ENCODE measurements around the gene SGO2. TPM values are rescaled to one million over a fixed set of nuclear protein-coding genes. Genes with fewer than 3 reads are reported as not detected.

The SGO2 gene
- total RNA-seq, 1 donor from 2014 or later: 0.96 TPM

DNA sequence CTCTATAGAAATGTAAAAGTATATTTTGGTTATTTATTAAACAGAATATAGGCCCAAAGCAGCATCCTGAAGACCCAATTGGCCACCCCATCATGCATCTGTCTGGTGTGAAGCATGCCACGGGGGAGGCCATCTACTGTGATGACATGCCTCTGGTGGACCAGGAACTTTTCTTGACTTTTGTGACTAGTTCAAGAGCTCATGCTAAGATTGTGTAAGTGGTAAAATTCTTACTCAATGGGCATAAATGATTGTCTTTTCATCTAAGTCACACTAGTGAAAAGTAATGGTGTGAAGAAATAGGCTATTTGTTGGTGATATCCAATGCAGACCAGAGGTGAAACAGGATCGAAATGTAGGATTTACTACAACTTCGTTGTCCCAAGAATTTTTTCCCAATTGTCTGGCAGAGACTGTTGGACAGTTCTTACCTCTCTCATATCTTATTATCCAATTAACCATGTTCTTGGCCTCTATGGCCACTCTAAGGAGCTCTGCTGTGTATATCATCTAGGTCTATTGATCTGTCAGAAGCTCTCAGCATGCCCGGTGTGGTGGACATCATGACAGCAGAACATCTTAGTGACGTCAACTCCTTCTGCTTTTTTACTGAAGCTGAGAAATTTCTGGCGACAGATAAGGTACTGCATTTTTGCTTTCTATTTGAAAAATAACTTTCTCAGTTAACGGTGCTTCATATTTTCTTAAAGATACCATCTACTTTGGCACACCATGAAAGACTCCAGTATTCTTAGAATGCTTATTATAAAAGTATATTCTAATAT lies 94.8 kb downstream of the SGO2 start:
- TF ChIP-seq, protein P1, sequence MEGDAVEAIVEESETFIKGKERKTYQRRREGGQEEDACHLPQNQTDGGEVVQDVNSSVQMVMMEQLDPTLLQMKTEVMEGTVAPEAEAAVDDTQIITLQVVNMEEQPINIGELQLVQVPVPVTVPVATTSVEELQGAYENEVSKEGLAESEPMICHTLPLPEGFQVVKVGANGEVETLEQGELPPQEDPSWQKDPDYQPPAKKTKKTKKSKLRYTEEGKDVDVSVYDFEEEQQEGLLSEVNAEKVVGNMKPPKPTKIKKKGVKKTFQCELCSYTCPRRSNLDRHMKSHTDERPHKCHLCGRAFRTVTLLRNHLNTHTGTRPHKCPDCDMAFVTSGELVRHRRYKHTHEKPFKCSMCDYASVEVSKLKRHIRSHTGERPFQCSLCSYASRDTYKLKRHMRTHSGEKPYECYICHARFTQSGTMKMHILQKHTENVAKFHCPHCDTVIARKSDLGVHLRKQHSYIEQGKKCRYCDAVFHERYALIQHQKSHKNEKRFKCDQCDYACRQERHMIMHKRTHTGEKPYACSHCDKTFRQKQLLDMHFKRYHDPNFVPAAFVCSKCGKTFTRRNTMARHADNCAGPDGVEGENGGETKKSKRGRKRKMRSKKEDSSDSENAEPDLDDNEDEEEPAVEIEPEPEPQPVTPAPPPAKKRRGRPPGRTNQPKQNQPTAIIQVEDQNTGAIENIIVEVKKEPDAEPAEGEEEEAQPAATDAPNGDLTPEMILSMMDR (IDR thresholded peaks at IDR 0.05): no peak
- DNase-seq (ENCODE audit: low spot score in 2 of 2): no peak
- Histone ChIP-seq H3K9me3 (no peaks in the 10 kb centered on the region), H3K27ac (no peak overlapping the region), H3K27me3 (no peaks in the 10 kb centered on the region), H3K4me1 (no peaks in the 10 kb centered on the region), H3K4me3 (no peak overlapping the region), H3K36me3 (peaks cover 0 to 8% of the 10 kb centered on the region in 2 donors)
- intact Hi-C loops (cut with DNase I): no loop called here

DNA sequence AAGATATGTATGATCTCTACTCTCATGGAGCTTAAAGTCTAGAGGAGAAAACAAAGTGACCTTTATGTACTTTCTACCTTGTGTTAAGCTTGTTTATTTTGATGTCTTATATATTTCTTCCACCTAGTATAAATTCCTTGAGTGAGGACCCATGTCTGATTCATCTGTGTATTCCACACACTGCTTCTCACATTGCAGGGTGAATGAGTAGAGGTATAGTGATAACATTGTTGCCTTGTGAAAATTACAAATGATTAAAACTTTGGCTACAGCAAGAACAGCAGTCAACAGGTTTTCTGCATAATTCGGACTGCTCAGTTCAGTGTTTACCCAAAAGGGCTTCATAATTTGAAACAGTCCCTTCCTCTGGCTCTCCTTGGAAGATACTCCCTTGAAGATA lies 96.1 kb downstream of the SGO2 start:
- Histone ChIP-seq H3K27me3 (no peaks in the 10 kb centered on the region), H3K27ac (no peak overlapping the region), H3K4me3 (no peak overlapping the region), H3K9me3 (no peaks in the 10 kb centered on the region), H3K36me3 (peaks cover 0 to 8% of the 10 kb centered on the region in 2 donors), H3K4me1 (no peaks in the 10 kb centered on the region)
- TF ChIP-seq, protein P1 (IDR thresholded peaks at IDR 0.05): no peak
- DNase-seq (ENCODE audit: low spot score in 2 of 2): no peak
- intact Hi-C loops (cut with DNase I): no loop called here

DNA sequence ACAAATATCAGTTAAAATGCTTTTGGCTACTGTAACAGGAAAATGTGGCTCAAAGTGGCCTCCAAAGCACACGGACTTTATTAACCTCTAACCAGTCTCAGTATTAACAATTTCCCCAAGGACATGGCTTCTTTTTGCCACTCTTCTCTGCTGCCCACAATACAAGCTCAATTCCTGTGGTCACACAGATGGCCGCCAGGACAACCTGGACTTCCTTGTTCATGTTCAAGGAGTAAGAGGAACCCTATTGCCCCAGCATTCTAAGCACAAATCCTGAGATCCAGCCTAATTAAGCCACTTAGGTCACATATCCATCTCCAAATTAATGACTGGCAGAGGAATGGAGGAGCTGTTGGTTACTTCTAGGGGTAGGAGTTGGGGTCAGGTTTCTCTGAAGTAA lies 98.0 kb downstream of the SGO2 start:
- no peaks in the 10 kb centered on the region for H3K27me3 ChIP-seq
- peaks cover 0 to 8% of the 10 kb centered on the region in 2 donors for H3K36me3 ChIP-seq
- no peak overlapping the region for H3K27ac ChIP-seq
- H3K4me1 ChIP-seq: no peaks in the 10 kb centered on the region
- H3K4me3 ChIP-seq: no peak overlapping the region
- H3K9me3 ChIP-seq: no peaks in the 10 kb centered on the region
- TF ChIP-seq, protein P1 (IDR thresholded peaks at IDR 0.05): no peak
- no peak for DNase-seq (ENCODE audit: low spot score in 2 of 2)
- intact Hi-C loops (cut with DNase I): no loop called here

DNA sequence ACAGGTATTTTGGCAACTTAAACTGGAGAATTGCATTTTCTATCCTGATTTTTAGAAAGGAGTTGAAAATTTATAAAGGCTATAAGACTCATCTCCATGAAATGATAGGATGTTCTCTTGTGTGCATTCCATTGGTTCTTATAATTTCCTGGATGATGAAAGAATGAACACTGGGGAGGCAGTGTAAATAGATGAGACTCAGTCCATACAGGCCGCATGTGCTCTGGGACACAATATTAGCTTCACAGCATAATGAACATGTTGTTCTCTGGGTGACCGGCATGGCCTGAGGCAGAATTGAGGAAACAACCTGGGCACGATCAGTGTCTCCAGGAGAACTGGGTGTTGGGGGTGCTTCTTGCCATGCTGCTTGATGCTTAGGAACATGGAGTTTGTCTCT lies 98.7 kb downstream of the SGO2 start:
- Histone ChIP-seq H3K27ac (no peak overlapping the region), H3K4me3 (no peak overlapping the region), H3K4me1 (no peaks in the 10 kb centered on the region), H3K27me3 (no peaks in the 10 kb centered on the region), H3K9me3 (no peaks in the 10 kb centered on the region), H3K36me3 (peaks cover 0 to 8% of the 10 kb centered on the region in 2 donors)
- intact Hi-C loops (cut with DNase I): no loop called here
- TF ChIP-seq, protein P1 (IDR thresholded peaks at IDR 0.05): no peak
- DNase-seq (ENCODE audit: low spot score in 2 of 2): no peak

DNA sequence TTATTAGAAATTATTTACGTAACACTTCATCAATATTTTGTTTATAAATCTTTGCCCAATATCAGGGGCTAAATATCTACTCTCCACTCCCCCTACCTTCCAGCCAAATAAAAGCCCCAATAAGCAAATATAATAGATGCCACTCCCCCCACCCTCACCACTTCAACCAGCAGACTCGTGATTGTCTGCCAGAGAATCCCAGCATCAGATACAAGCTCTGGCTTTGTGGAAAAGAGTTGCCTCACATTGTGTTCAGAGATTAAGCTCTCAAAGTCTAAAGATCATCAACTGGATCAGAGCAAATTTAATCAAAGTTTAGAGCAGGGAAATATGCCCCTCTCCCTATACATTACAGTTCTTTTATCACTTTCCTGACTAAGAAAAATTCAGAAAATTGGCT lies 99.3 kb downstream of the SGO2 start:
- Histone ChIP-seq H3K27ac (no peak overlapping the region), H3K9me3 (no peaks in the 10 kb centered on the region), H3K36me3 (peaks cover 0 to 8% of the 10 kb centered on the region in 2 donors), H3K27me3 (no peaks in the 10 kb centered on the region), H3K4me3 (no peak overlapping the region), H3K4me1 (no peaks in the 10 kb centered on the region)
- TF ChIP-seq, protein P1 (IDR thresholded peaks at IDR 0.05): no peak
- intact Hi-C loops (cut with DNase I): no loop called here
- DNase-seq (ENCODE audit: low spot score in 2 of 2): no peak
